Hematopoietic multipotent progenitor cell treated with erythropoietin and hydrocortisone succinate and interleukin-3 and kit ligand, for 4 days (in vitro differentiated cells): ENCODE measurements around the gene DDX1.

Experiments
- DNase-seq: peaks from one replicate; pipeline ENCODE4 v3.0.0-alpha.2; 2015

The DDX1 gene

GRCh38 chr2:15630978-15631719 is 39.5 kb downstream of the DDX1 start:
- DNase-seq, result no peak

GRCh38 chr2:15631883-15632282 is 40.2 kb downstream of the DDX1 start:
- no peak for DNase-seq

GRCh38 chr2:15633043-15633970 is 41.6 kb downstream of the DDX1 start:
- no peak for DNase-seq

GRCh38 chr2:15633971-15634346 is 42.3 kb downstream of the DDX1 start:
- no peak for DNase-seq

GRCh38 chr2:15634846-15635490 is 43.3 kb downstream of the DDX1 start:
- no peak for DNase-seq

- peak; percentile 87 for DNase-seq
These were observed 45.5 kb downstream of the DDX1 start for GRCh38 chr2:15636972-15637785.

- DNase-seq, result no peak
These were observed 47.1 kb downstream of the DDX1 start for GRCh38 chr2:15638720-15639119.

GRCh38 chr2:15639323-15640251 is 47.9 kb downstream of the DDX1 start:
- DNase-seq, result no peak

GRCh38 chr2:15640261-15640711 is 48.6 kb downstream of the DDX1 start:
- peak; percentile 55 for DNase-seq

- DNase-seq, result no peak
These were observed 49.1 kb downstream of the DDX1 start for GRCh38 chr2:15640784-15641183.

- no peak for DNase-seq
These were observed 49.9 kb downstream of the DDX1 start for GRCh38 chr2:15641530-15641982.

- DNase-seq, result no peak
These were observed 50.5 kb downstream of the DDX1 start for GRCh38 chr2:15642011-15642814.

- DNase-seq, result no peak
These were observed 51.3 kb downstream of the DDX1 start for GRCh38 chr2:15642815-15643500.

- no peak for DNase-seq
These were observed 52.3 kb downstream of the DDX1 start for GRCh38 chr2:15643791-15644585.

- no peak for DNase-seq
These were observed 53.6 kb downstream of the DDX1 start for GRCh38 chr2:15645300-15645699.

- no peak for DNase-seq
These were observed 54.2 kb downstream of the DDX1 start for GRCh38 chr2:15645720-15646385.

- no peak for DNase-seq
These were observed 55.0 kb downstream of the DDX1 start for GRCh38 chr2:15646661-15647060.
